Left renal pelvis (tissue), 4 donors: ENCODE results near the gene MAP3K20. TPM values are rescaled to one million over a fixed set of nuclear protein-coding genes. Genes with fewer than 3 reads are reported as not detected.
"Not testable (repeated sequence)": the region's sequence is repeated elsewhere in the genome, so short reads cannot be mapped to it uniquely, and the experiment has no call there.

Experiments used
- DNase-seq, 4 donors: peaks; one replicate each; pipeline ENCODE4 v3.0.0-alpha.2; 2013; ENCODE audit warnings: low read depth in 4 of 4, low spot score in 3 of 4
- polyA plus RNA-seq, 4 donors: library from polyadenylated mRNA; unstranded; fragments of 120-200 nt; gene quantifications; one replicate each; pipeline ENCODE4 v1.2.1, GENCODE V29; 2013; ENCODE audit not compliant: insufficient read length in 4 of 4

MAP3K20 gene
- polyA plus RNA-seq, 4 donors = 25.2 to 45.3 (median 27.6) TPM

GRCh38 chr2:173079973-173080860 is 4.6 kb downstream of the MAP3K20 start:
- DNase-seq = no peak

GRCh38 chr2:173086518-173087213 is 11.0 kb downstream of the MAP3K20 start:
- no peak for DNase-seq

GRCh38 chr2:173087214-173087581 is 11.6 kb downstream of the MAP3K20 start:
- no peak for DNase-seq

- DNase-seq = no peak
Measured at GRCh38 chr2:173087793-173088496, 12.3 kb downstream of the MAP3K20 start.

- DNase-seq = no peak
Measured at GRCh38 chr2:173090276-173090877, 14.7 kb downstream of the MAP3K20 start.

- DNase-seq = no peak
Measured at GRCh38 chr2:173090973-173091660, 15.5 kb downstream of the MAP3K20 start.

GRCh38 chr2:173091910-173092309 is 16.3 kb downstream of the MAP3K20 start:
- DNase-seq = no peak

- DNase-seq = no peak
Measured at GRCh38 chr2:173092844-173093402, 17.3 kb downstream of the MAP3K20 start.

GRCh38 chr2:173093617-173094016 is 18.0 kb downstream of the MAP3K20 start:
- not testable (repeated sequence) for DNase-seq

GRCh38 chr2:173094731-173095130 is 19.1 kb downstream of the MAP3K20 start:
- DNase-seq = no peak

- DNase-seq = no peak
Measured at GRCh38 chr2:173095356-173095755, 19.7 kb downstream of the MAP3K20 start.

GRCh38 chr2:173099271-173099670 is 23.6 kb downstream of the MAP3K20 start:
- DNase-seq = no peak

GRCh38 chr2:173099804-173100203 is 24.2 kb downstream of the MAP3K20 start:
- no peak for DNase-seq

- no peak for DNase-seq
Measured at GRCh38 chr2:173101687-173102086, 26.0 kb downstream of the MAP3K20 start.

- DNase-seq = no peak
Measured at GRCh38 chr2:173104156-173104555, 28.5 kb downstream of the MAP3K20 start.

- no peak for DNase-seq
Measured at GRCh38 chr2:173106959-173107628, 31.4 kb downstream of the MAP3K20 start.

GRCh38 chr2:173107629-173108022 is 32.0 kb downstream of the MAP3K20 start:
- no peak for DNase-seq

GRCh38 chr2:173109253-173110188 is 33.9 kb downstream of the MAP3K20 start:
- DNase-seq = no peak
